Suppressor macrophage treated with lipopolysaccharide for 1 hour (primary cell): ENCODE data around the gene GRPEL2.
"Not testable (repeated sequence)": the region's sequence is repeated elsewhere in the genome, so short reads cannot be mapped to it uniquely, and the experiment has no call there.

Source experiments
- DNase-seq, 3 donors: peaks; one replicate each; pipeline ENCODE4 v3.0.0-alpha.2; 2020 to 2022

Gene GRPEL2

GRCh38 chr5:149379177-149379761 lies 34.0 kb downstream of the GRPEL2 start, which contains the start of gene IL17B:
TSS of gene IL17B (minus strand) at chr5:149379292. CDS start at chr5:149379225, 67 bp downstream.
- DNase-seq = no peak

- no peak for DNase-seq
Observed at GRCh38 chr5:149379818-149380374, 34.6 kb downstream of the GRPEL2 start.

- no peak for DNase-seq
Observed at GRCh38 chr5:149380466-149381121, 35.3 kb downstream of the GRPEL2 start.

DNA sequence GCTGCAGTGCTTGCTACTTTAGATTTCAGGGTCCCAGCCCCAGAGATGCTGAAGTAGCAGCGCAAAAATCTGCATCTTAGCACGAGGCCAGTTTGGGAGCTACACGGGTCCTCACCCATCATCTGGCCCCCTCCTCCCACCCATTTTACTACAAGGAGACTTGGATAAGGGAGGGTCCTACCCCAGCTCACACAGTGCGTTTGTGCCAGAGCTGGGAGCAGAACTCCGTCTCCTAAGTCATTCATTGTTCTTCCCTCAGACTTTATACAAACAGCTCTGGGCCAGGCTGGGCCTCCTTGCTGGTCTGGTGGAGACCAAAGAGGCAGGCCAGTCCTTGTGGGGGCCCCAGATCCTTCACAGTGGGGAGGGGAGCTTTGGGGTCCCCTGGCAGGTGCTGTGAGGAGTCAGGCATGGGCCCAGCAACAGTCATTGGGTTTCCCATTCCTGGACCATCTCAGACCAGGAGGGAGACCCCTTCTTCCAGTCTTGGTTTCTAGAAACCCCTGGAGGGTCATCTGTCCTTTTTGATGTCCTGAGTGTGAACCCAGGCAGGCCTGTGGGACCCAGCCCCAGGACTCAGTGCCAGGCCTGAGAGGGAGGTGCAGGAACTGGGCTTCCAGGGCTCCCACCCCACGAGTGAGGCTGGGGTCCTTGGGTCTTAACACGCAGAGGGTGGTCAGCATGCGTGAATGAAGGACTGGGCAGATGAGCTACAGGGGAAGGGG lies 36.1 kb downstream of the GRPEL2 start:
- no peak for DNase-seq

GRCh38 chr5:149381986-149382338 lies 36.7 kb downstream of the GRPEL2 start:
- peak; percentile 72 to 84 (median 81) for DNase-seq

GRCh38 chr5:149382517-149383220 lies 37.4 kb downstream of the GRPEL2 start:
- DNase-seq = no peak

GRCh38 chr5:149383399-149383798 lies 38.1 kb downstream of the GRPEL2 start:
- no peak for DNase-seq

DNA sequence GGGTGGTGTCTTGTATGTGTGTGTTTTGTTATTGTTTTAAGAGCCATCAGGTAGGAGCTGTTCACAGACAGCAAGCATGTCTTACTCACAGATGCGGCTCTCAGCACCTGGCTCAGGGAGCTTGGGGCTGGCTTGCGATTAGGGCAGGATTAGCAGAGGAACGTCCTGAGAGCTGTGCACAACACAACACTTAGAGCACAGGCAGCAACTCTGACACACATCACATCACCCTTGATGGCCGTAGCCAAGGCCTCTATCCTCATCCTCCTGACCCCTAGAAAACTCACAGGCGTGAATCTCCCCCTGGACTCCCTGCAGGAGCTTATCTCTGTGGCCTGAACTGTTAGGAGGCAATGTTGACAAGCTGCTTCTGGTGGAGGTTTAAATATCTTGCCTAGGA lies 40.9 kb downstream of the GRPEL2 start:
- DNase-seq = no peak

- DNase-seq = peak in 1 of 3 donors; percentile 7
Observed at GRCh38 chr5:149387081-149387631, 41.9 kb downstream of the GRPEL2 start.

GRCh38 chr5:149387982-149388381 lies 42.7 kb downstream of the GRPEL2 start:
- DNase-seq = no peak

- DNase-seq = no peak
Observed at GRCh38 chr5:149388498-149389190, 43.3 kb downstream of the GRPEL2 start.

GRCh38 chr5:149389552-149390495 lies 44.5 kb downstream of the GRPEL2 start:
- DNase-seq = peak; percentile 13 to 35 (median 23)

DNA sequence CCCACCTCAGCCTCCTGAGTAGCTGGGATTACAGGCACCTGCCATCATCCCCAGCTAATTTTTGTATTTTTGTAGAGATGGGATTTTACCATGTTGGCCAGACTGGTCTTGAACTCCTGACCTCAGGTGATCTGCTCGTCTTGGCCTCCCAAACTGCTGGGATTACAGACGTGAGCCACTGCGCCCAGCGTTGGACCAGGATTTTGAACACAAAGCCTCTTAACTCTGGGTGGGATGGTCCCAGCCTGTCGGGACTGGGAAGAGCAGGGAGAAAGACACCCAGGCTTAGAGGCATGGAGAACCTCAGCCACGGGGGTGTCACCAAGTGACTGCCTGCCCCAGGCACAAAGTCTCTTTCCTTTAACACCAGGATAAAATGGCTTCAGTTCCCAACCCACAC lies 45.8 kb downstream of the GRPEL2 start:
- DNase-seq = not testable (repeated sequence)

GRCh38 chr5:149391524-149391923 lies 46.2 kb downstream of the GRPEL2 start:
- DNase-seq = no peak

DNA sequence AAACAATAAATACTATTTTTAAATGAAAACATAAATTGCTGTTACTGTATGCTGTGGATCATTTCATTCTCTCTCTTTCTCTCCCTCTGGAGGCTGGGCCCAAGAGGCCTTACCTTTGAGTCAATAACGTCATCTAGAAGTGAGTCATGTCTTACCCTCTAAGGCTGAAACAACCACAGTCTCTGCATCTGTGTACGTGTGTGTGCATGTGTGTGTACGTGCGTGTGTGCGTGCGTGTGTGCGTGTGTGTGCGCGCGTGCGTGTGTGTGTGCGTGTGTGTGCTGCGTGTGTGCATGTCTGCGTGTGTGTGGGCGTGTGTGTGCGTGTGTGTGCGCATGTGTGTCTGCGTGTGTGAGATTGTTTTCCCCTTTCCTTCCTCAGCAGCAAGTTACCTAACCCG lies 47.4 kb downstream of the GRPEL2 start:
- DNase-seq = no peak

GRCh38 chr5:149394996-149395395 lies 49.7 kb downstream of the GRPEL2 start:
- not testable (repeated sequence) for DNase-seq

DNA sequence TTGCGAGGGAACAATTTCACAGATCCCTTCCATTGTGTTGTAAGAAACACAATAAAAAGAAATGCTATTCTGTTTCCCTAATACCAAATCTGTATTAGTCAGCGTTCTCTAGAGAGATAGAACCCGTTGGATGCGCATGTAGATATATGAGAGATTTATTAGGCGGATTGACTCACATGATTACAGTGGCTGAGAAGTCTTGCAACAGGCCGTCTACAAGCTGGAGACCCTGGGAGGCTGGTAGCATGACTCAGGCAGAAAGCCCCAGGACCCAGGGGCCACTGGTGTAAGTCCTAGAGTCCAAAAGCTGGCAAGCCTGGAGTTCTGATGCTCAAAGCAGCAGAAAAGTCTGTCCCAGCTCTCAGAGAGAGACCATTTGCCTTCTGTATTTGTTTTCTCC lies 52.2 kb downstream of the GRPEL2 start:
- DNase-seq = peak in 1 of 3 donors; percentile 22

DNA sequence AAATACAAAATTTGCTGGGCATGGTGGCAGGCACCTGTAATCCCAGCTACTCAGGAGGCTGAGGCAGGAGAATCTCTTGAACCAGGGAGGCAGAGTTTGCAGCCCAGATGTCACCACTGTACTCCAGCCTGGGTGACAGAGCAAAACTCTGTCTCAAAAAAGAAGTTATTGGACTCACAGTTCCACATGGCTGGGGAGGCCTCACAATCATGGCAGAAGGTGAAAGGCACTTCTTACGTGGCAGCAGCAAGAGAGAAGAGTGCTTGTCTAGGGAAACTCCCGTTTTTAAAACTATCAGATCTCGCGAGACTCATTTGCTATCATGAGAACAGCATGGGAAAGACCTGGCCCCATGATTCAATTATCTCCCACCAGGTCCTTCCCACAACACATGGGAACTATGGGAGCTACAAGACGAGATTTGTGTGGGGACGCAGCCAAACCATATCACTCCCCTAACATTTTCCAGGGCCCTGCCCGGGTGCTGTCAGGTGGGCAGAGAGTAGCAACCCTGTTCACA lies 53.5 kb downstream of the GRPEL2 start:
- not testable (repeated sequence) for DNase-seq

DNA sequence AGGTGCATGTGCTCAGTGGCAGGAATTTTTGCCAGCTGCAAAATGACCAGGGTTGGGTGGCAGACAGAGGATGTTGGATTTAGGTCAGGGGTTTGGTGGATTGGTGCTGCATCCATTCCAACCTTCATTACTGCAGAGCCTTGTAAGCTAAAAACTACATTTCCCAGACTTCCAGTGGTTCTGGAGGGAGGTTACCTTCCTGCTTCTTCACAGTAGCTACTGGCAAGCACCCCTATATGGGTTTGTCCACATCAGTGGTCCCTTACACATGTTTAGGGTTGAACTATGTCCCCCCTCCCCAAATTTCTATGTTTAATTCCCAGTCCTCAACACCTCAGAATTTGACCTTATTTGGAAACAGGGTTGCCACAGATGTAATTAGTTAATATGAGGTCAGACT lies 54.5 kb downstream of the GRPEL2 start:
- DNase-seq = no peak

DNA sequence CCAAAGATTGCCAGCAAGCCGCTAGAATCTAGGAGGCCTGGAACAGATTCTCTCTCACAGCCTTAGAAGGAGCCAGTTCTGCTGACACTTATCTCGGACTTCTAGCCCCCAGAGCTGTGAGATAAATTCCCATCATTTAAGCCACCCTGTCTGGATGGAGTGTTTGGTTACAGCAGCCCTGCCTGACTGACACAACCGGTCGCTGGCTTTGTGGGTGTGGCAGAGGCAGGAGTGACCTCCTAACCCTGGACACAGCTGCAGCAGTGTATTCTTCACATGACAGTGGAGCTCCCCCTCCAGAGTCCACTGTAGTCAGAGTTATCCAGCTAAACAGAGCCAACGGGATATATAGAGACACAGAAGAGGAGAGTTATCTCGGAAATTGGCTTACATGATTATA lies 55.0 kb downstream of the GRPEL2 start:
- DNase-seq = no peak

DNA sequence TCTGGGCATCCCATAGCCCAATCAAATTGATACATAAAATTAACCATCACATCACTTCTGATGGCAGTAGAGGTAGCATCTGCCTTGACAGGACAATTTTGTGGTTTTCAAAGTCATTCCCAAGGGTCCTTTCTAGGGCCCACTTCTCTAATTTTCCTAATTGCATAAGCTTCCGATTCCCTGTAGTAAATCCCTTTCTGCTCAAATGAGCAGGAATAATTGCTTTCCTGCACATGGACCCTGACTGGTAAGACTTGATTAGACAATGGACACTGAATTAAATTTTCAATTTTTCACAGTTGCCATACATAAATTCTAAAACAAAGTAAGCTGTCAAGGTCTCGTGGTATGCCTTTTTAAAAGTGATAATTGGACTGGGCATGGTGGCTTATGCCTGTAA lies 55.8 kb downstream of the GRPEL2 start:
- no peak for DNase-seq
